GM23338 (cell line): ENCODE data around the gene ETNK1. TPM values are rescaled to one million over a fixed set of nuclear protein-coding genes. Genes with fewer than 3 reads are reported as not detected.

Experiments
- ATAC-seq: fragments of 200-7000 bp; cut with Tn5 transposase; 3 replicates; pipeline ENCODE4 v1.9.1; 2020
- DNase-seq: peaks from one replicate; pipeline ENCODE4 v3.0.0-alpha.2; 2015; ENCODE audit warnings: low spot score
- H2AFZ ChIP-seq: fragments of 200-600 bp; sonication (generic); 2 replicates; pipeline ENCODE4 v1.8.0; 2016; ENCODE audit warnings: antibody characterized with exemption, mild to moderate bottlenecking, moderate library complexity
- H3F3A ChIP-seq: fragments of 200-600 bp; sonication (generic); replicated peaks from 2 replicates; pipeline ENCODE4 v1.8.0; 2017; ENCODE audit warnings: antibody characterized with exemption, mixed run types, low read depth
- H3K27ac ChIP-seq: fragments of 200-600 bp; sonication (generic); 2 replicates; pipeline ENCODE4 v1.6.1; 2016; ENCODE audit warnings: low read depth
- H3K27me3 ChIP-seq: fragments of 200-600 bp; sonication (generic); 2 replicates; pipeline ENCODE4 v1.8.0; 2016; ENCODE audit warnings: mild to moderate bottlenecking, mixed run types, moderate library complexity; ENCODE audit not compliant: insufficient read depth
- H3K36me3 ChIP-seq: fragments of 200-600 bp; sonication (generic); 2 replicates; pipeline ENCODE4 v1.8.0; 2016; ENCODE audit warnings: mild to moderate bottlenecking; ENCODE audit not compliant: insufficient read depth
- H3K4me1 ChIP-seq: fragments of 200-600 bp; sonication (generic); 2 replicates; pipeline ENCODE4 v1.8.0; 2016; ENCODE audit warnings: mild to moderate bottlenecking, moderate library complexity; ENCODE audit not compliant: insufficient read depth
- H3K4me2 ChIP-seq: fragments of 200-600 bp; sonication (generic); 2 replicates; pipeline ENCODE4 v1.7.1; 2017; ENCODE audit warnings: mixed run types
- H3K4me3 ChIP-seq: fragments of 200-600 bp; sonication (generic); 2 replicates; pipeline ENCODE4 v1.6.1; 2016; ENCODE audit warnings: mixed run types
- H3K79me2 ChIP-seq: fragments of 200-600 bp; sonication (generic); replicated peaks from 2 replicates; pipeline ENCODE4 v1.8.0; 2017; ENCODE audit warnings: mild to moderate bottlenecking; ENCODE audit not compliant: insufficient read depth
- H3K9me2 ChIP-seq: fragments of 200-600 bp; sonication (generic); 2 replicates; pipeline ENCODE4 v1.8.0; 2017; ENCODE audit not compliant: insufficient read depth
- H4K20me1 ChIP-seq: fragments of 200-600 bp; sonication (generic); replicated peaks from 2 replicates; pipeline ENCODE4 v1.8.0; 2017; ENCODE audit warnings: mild to moderate bottlenecking; ENCODE audit not compliant: insufficient read depth
- H3K27ac Mint-ChIP-seq: 2 replicates; pipeline ENCODE4 v1.8.0; 2020; ENCODE audit warnings: inconsistent platforms, mild to moderate bottlenecking, moderate library complexity, mixed read lengths
- H3K27me3 Mint-ChIP-seq: 3 replicates; pipeline ENCODE4 v1.8.0; 2022; ENCODE audit warnings: low read depth, mild to moderate bottlenecking, moderate library complexity, mixed read lengths, inconsistent platforms; ENCODE audit not compliant: insufficient read depth, poor library complexity
- H3K36me3 Mint-ChIP-seq: 3 replicates; pipeline ENCODE4 v1.8.0; 2021; ENCODE audit warnings: low read depth, mild to moderate bottlenecking, inconsistent platforms, moderate library complexity, mixed read lengths
- H3K4me1 Mint-ChIP-seq: 3 replicates; pipeline ENCODE4 v1.8.0; 2020; ENCODE audit warnings: mild to moderate bottlenecking, inconsistent platforms, mixed read lengths
- H3K4me3 Mint-ChIP-seq: 3 replicates; pipeline ENCODE4 v1.8.0; 2021; ENCODE audit warnings: moderate library complexity, mild to moderate bottlenecking, inconsistent platforms, mixed read lengths
- H3K9me3 Mint-ChIP-seq: 3 replicates; pipeline ENCODE4 v1.8.0; 2020; ENCODE audit warnings: moderate library complexity, mild to moderate bottlenecking, inconsistent platforms, mixed read lengths
- CREB1 ChIP-seq: fragments of 250-450 bp; sonication (Bioruptor Pico); IDR thresholded peaks from 2 replicates; pipeline ENCODE4 v1.5.0; 2020; ENCODE audit warnings: low read depth, mild to moderate bottlenecking, moderate library complexity
- CTCF ChIP-seq, 2 experiments: fragments of 200-600 bp in 1 of 2; sonication (generic) in 1 of 2; conservative IDR thresholded peaks; 2 replicates each; pipeline versions ENCODE4 v1.5.1 to v1.6.1; 2016 to 2017; ENCODE audit warnings: antibody characterized with exemption in 2 of 2, low read depth in 2 of 2, mild to moderate bottlenecking in 2 of 2, moderate library complexity in 1 of 2
- ETS1 ChIP-seq: IDR thresholded peaks from 2 replicates; pipeline ENCODE4 v1.6.1; 2016; ENCODE audit warnings: antibody characterized with exemption
- EZH2 ChIP-seq: fragments of 200-600 bp; sonication (generic); IDR thresholded peaks from one replicate; pipeline ENCODE4 v1.8.0; 2017; ENCODE audit warnings: antibody characterized with exemption, mild to moderate bottlenecking, low read depth; ENCODE audit not compliant: unreplicated experiment
- EZH2phosphoT487 ChIP-seq: fragments of 200-600 bp; sonication (generic); IDR thresholded peaks from one replicate; pipeline ENCODE4 v1.8.1; 2018; ENCODE audit warnings: antibody characterized with exemption; ENCODE audit not compliant: unreplicated experiment
- JUNB ChIP-seq: IDR thresholded peaks from one replicate; pipeline ENCODE4 v1.6.1; 2016; ENCODE audit warnings: antibody characterized with exemption; ENCODE audit not compliant: unreplicated experiment
- NANOG ChIP-seq: IDR thresholded peaks from 2 replicates; pipeline ENCODE4 v1.6.1; 2016; ENCODE audit warnings: antibody characterized with exemption, borderline replicate concordance
- POLR2AphosphoS5 ChIP-seq: IDR thresholded peaks from 2 replicates; pipeline ENCODE4 v1.6.1; 2016; ENCODE audit warnings: antibody characterized with exemption, low read depth
- REST ChIP-seq: IDR thresholded peaks from one replicate; pipeline ENCODE4 v1.6.1; 2018; ENCODE audit warnings: antibody characterized with exemption; ENCODE audit not compliant: unreplicated experiment
- STAT1 ChIP-seq: IDR thresholded peaks from one replicate; pipeline ENCODE4 v1.6.1; 2016; ENCODE audit warnings: antibody characterized with exemption; ENCODE audit not compliant: unreplicated experiment
- ZNF114 ChIP-seq: fragments of 250-450 bp; sonication (Bioruptor Pico); IDR thresholded peaks from 2 replicates; pipeline ENCODE4 v1.5.0; 2020; ENCODE audit warnings: mild to moderate bottlenecking, moderate library complexity
- ZNF331 ChIP-seq: fragments of 250-450 bp; sonication (Bioruptor Pico); IDR thresholded peaks from 2 replicates; pipeline ENCODE4 v1.5.0; 2020; ENCODE audit warnings: low read depth, mild to moderate bottlenecking, moderate library complexity
- ZNF462 ChIP-seq: fragments of 250-450 bp; sonication (Bioruptor Pico); IDR thresholded peaks from 2 replicates; pipeline ENCODE4 v1.5.0; 2020; ENCODE audit warnings: mild to moderate bottlenecking, moderate library complexity
- polyA plus RNA-seq: library from polyadenylated mRNA; unstranded; fragments of >200 nt; fragmentation: Nextera tagmentation; extraction: Ambion mirVana; gene quantifications from 2 replicates; pipeline ENCODE4 v1.2.1, GENCODE V29; 2016
- total RNA-seq: library from RNA; depleted of rRNA; stranded (reverse); fragments of >200 nt; shearing (Covaris generic); gene quantifications from 2 replicates; pipeline ENCODE4 v1.2.3, GENCODE V29; 2014

The ETNK1 gene
- total and polyA plus RNA-seq, 2 experiments from 2014 or later = 41.9 to 101 TPM

GRCh38 chr12:22577667-22578066 is 47.3 kb upstream of the ETNK1 start (continued):
- no peak for TF ChIP-seq EZH2phosphoT487
- TF ChIP-seq JUNB = no peak
- TF ChIP-seq ZNF114 (CRISPR knock-in tag) = no peak
- no peak for TF ChIP-seq STAT1

GRCh38 chr12:22578328-22578727 is 46.6 kb upstream of the ETNK1 start:
- H3K4me3 Mint-ChIP-seq = no peak overlapping the region
- peak; percentile 16 for DNase-seq
- no peaks in the 10 kb centered on the region for H3K9me2 ChIP-seq
- no peaks in the 10 kb centered on the region for H3F3A ChIP-seq
- H3K36me3 Mint-ChIP-seq = peaks cover 3% of the 10 kb centered on the region; the same call in 1 of the 3 replicates
- H4K20me1 ChIP-seq = no peaks in the 10 kb centered on the region
- no peak for TF ChIP-seq REST
- TF ChIP-seq EZH2phosphoT487 = no peak
- no peak for TF ChIP-seq CTCF (conservative IDR thresholded peaks at IDR 0.05; ENCODE audit: low read depth in 2 of 2)
- TF ChIP-seq CREB1 (CRISPR knock-in tag) = no peak
- TF ChIP-seq ZNF114 (CRISPR knock-in tag) = no peak
- no peak for TF ChIP-seq JUNB
- no peak for TF ChIP-seq ZNF462 (CRISPR knock-in tag)
- no peak for TF ChIP-seq EZH2
- TF ChIP-seq STAT1 = no peak
- no peak for TF ChIP-seq ETS1
- TF ChIP-seq NANOG = no peak
- no peak for TF ChIP-seq POLR2AphosphoS5
- no peak for TF ChIP-seq ZNF331 (CRISPR knock-in tag)
- no peaks in the 10 kb centered on the region for H3K4me1 ChIP-seq
- H2AFZ ChIP-seq = peak overlapping the region; percentile 49; the same call in 1 of the 2 replicates
- no peaks in the 10 kb centered on the region for H3K27me3 Mint-ChIP-seq
- no peaks in the 10 kb centered on the region for H3K27me3 ChIP-seq
- H3K36me3 ChIP-seq = no peaks in the 10 kb centered on the region
- H3K9me3 Mint-ChIP-seq = peaks cover 2% of the 10 kb centered on the region; the same call in 1 of the 3 replicates
- no peaks in the 10 kb centered on the region; the same call in 2 of the 3 replicates for H3K4me1 Mint-ChIP-seq
- H3K27ac ChIP-seq = no peak overlapping the region
- peak overlapping the region; percentile 21; the same call in 1 of the 2 replicates for H3K27ac Mint-ChIP-seq
- no peak for ATAC-seq
- H3K79me2 ChIP-seq = no peaks in the 10 kb centered on the region
- no peak overlapping the region for H3K4me2 ChIP-seq
- no peak overlapping the region for H3K4me3 ChIP-seq
